SU-DHL-6 (cell line): ENCODE data around the gene TMEM132A.

Experiments
- H2AFZ ChIP-seq: fragments of 200-600 bp; sonication (generic); 2 replicates; pipeline ENCODE4 v1.6.1; 2014; ENCODE audit warnings: low read depth, mild to moderate bottlenecking, moderate library complexity, mixed read lengths, antibody characterized with exemption, low read length; ENCODE audit not compliant: severe bottlenecking
- H3F3A ChIP-seq: fragments of 200-600 bp; shearing (Covaris generic); 2 replicates; pipeline ENCODE4 v1.6.0; 2016; ENCODE audit warnings: antibody characterized with exemption, mild to moderate bottlenecking; ENCODE audit not compliant: insufficient read depth
- H3K27ac ChIP-seq: fragments of 200-600 bp; sonication (generic); 2 replicates; pipeline ENCODE4 v1.5.1; 2016; ENCODE audit warnings: low read depth, mild to moderate bottlenecking, low read length, moderate library complexity, mixed read lengths
- H3K27me3 ChIP-seq: fragments of 200-600 bp; sonication (generic), shearing (Covaris generic); 2 replicates; pipeline ENCODE4 v1.6.0; 2014; ENCODE audit warnings: mild to moderate bottlenecking, low read length
- H3K36me3 ChIP-seq: fragments of 200-600 bp; sonication (generic); 2 replicates; pipeline ENCODE4 v1.6.1; 2014; ENCODE audit warnings: mild to moderate bottlenecking, low read length, mixed read lengths
- H3K4me2 ChIP-seq: fragments of 300-600, 200-600 bp; shearing (Covaris generic), sonication (generic); 2 replicates; pipeline ENCODE4 v1.6.0; 2014; ENCODE audit warnings: low read length, low read depth, mild to moderate bottlenecking; ENCODE audit not compliant: poor library complexity, severe bottlenecking
- H3K4me3 ChIP-seq: fragments of 200-600 bp; sonication (generic); 2 replicates; pipeline ENCODE4 v1.5.1; 2014; ENCODE audit warnings: antibody characterized with exemption, low read length, mild to moderate bottlenecking, mixed read lengths; ENCODE audit not compliant: insufficient read depth, poor library complexity, severe bottlenecking
- H3K79me2 ChIP-seq: fragments of 200-600 bp; sonication (generic); 2 replicates; pipeline ENCODE4 v1.6.1; 2014; ENCODE audit warnings: mild to moderate bottlenecking, low read length, moderate library complexity; ENCODE audit not compliant: insufficient read depth
- H3K9ac ChIP-seq: fragments of 200-600 bp; sonication (generic); 2 replicates; pipeline ENCODE4 v1.7.0; 2014; ENCODE audit warnings: mild to moderate bottlenecking, low read length
- H3K9me2 ChIP-seq: fragments of 200-600 bp; sonication (generic); replicated peaks from 2 replicates; pipeline ENCODE4 v1.6.1; 2014; ENCODE audit warnings: low read length; ENCODE audit not compliant: insufficient read depth
- H3K9me3 ChIP-seq: fragments of 200-600 bp; sonication (generic); 2 replicates; pipeline ENCODE4 v1.6.1; 2014; ENCODE audit warnings: low read length, mixed read lengths; ENCODE audit not compliant: insufficient read depth
- H4K20me1 ChIP-seq: fragments of 200-600 bp; sonication (generic); 2 replicates; pipeline ENCODE4 v1.6.1; 2014; ENCODE audit warnings: low read depth, mild to moderate bottlenecking, antibody characterized with exemption, low read length, moderate library complexity, mixed read lengths
- CTCF ChIP-seq: fragments of 200-600 bp; sonication (generic); IDR thresholded peaks from one replicate; pipeline ENCODE4 v1.5.1; 2017; ENCODE audit warnings: antibody characterized with exemption, mild to moderate bottlenecking, low read length, moderate library complexity; ENCODE audit not compliant: insufficient read depth, poor library complexity, severe bottlenecking
- EZH2phosphoT487 ChIP-seq: fragments of 200-600 bp; sonication (generic), shearing (Covaris generic); conservative IDR thresholded peaks from 2 replicates; pipeline ENCODE4 v1.6.1; 2018; ENCODE audit warnings: mild to moderate bottlenecking, antibody characterized with exemption, low read length, moderate library complexity, mixed read lengths

TMEM132A gene

DNA sequence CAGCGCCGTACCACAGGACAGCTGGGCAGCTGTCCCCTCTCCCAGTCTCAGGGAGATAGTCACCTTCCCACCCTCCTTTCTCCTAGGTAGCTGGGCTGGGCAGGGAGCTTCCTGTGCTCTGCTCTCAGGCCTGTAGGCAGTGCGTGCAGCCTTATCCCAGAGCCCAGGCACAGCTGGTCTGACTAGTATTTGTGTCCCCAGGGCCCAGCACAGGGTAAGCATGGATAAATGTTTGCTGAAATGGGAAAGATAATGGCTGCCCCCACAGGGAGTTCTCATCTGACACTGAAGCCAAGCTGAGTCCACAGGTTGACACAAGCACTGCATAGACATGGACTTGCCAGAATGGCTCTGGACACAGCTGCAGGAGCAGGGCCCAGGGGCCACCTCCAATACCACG, 18.0 kb downstream of the TMEM132A start:
- no peak overlapping the region for H3K9ac ChIP-seq
- H3F3A ChIP-seq = no peaks in the 10 kb centered on the region
- H3K79me2 ChIP-seq = no peaks in the 10 kb centered on the region
- no peak overlapping the region for H2AFZ ChIP-seq
- H3K4me3 ChIP-seq = no peak overlapping the region
- TF ChIP-seq CTCF (no peak), EZH2phosphoT487 (no peak)
- H3K9me2 ChIP-seq = no peaks in the 10 kb centered on the region
- H3K27ac ChIP-seq = no peak overlapping the region
- no peaks in the 10 kb centered on the region for H3K9me3 ChIP-seq
- H3K36me3 ChIP-seq = no peaks in the 10 kb centered on the region
- no peaks in the 10 kb centered on the region for H3K27me3 ChIP-seq
- H4K20me1 ChIP-seq = no peaks in the 10 kb centered on the region
- no peak overlapping the region for H3K4me2 ChIP-seq

- no peak overlapping the region for H2AFZ ChIP-seq
- no peak for TF ChIP-seq CTCF
- TF ChIP-seq EZH2phosphoT487 = no peak
Observed at GRCh38 chr11:60942970-60943565, 18.8 kb downstream of the TMEM132A start.

GRCh38 chr11:60944490-60945294, 20.4 kb downstream of the TMEM132A start:
- Histone ChIP-seq H3K9me3 (no peaks in the 10 kb centered on the region), H3K4me2 (no peak overlapping the region), H3K27me3 (no peaks in the 10 kb centered on the region), H3K36me3 (no peaks in the 10 kb centered on the region), H3K27ac (no peak overlapping the region), H4K20me1 (no peaks in the 10 kb centered on the region), H3K9ac (no peak overlapping the region), H3K4me3 (no peak overlapping the region), H3F3A (no peaks in the 10 kb centered on the region), H3K79me2 (no peaks in the 10 kb centered on the region), H3K9me2 (no peaks in the 10 kb centered on the region), H2AFZ (no peak overlapping the region)
- TF ChIP-seq CTCF = no peak
- TF ChIP-seq EZH2phosphoT487 = no peak

More at GRCh38 chr11:60942970-60943565, 18.8 kb downstream of the TMEM132A start:
- no peaks in the 10 kb centered on the region for H3K9me2 ChIP-seq
- H3K27ac ChIP-seq = no peak overlapping the region
- H3K9ac ChIP-seq = no peak overlapping the region
- no peaks in the 10 kb centered on the region for H3K27me3 ChIP-seq
- H3K9me3 ChIP-seq = no peaks in the 10 kb centered on the region
- H4K20me1 ChIP-seq = no peaks in the 10 kb centered on the region
- H3K4me2 ChIP-seq = no peak overlapping the region
- no peak overlapping the region for H3K4me3 ChIP-seq
- no peaks in the 10 kb centered on the region for H3K79me2 ChIP-seq
- no peaks in the 10 kb centered on the region for H3K36me3 ChIP-seq
- no peaks in the 10 kb centered on the region for H3F3A ChIP-seq
